Endothelial cell of umbilical vein (primary cell): Measurements from ENCODE around the gene LNPK. TPM values are rescaled to one million over a fixed set of nuclear protein-coding genes. Genes with fewer than 3 reads are reported as not detected.

Source experiments
- BruUV-seq: library from RNA; stranded (reverse); fragments of 400-500 nt; replicated peaks from 2 replicates; lab custom pipeline; 2021; lab: Mats Ljungman, UMichigan
- CTCF ChIA-PET: fragments of 300-600, 350-600 bp; sonication (Branson Sonifier 250); formaldehyde crosslinking; loops from one replicate; lab custom pipeline; 2021; ENCODE audit warnings: antibody characterized with exemption, inconsistent platforms; lab: Charles Lee
- POLR2A ChIA-PET: fragments of 300-600, 350-600 bp; sonication (Branson Sonifier 250); formaldehyde crosslinking; loops from one replicate; lab custom pipeline; 2021; ENCODE audit warnings: antibody characterized with exemption, inconsistent platforms; lab: Charles Lee
- DNase-seq: peaks from one replicate; pipeline ENCODE4 v3.0.0-alpha.2; 2011; ENCODE audit warnings: low read depth, low spot score
- FAIRE-seq: peaks from 2 replicates; lab custom pipeline; 2011; peaks lifted over from hg19 to GRCh38; lab: Jason Lieb, UNC
- H2AFZ ChIP-seq: 2 replicates; pipeline ENCODE4 v1.6.0; 2012; ENCODE audit warnings: low read depth, low read length, control low read depth, inconsistent platforms
- H3K27ac ChIP-seq: 2 replicates; pipeline ENCODE4 v1.5.1; 2011; ENCODE audit warnings: low read depth, mild to moderate bottlenecking, control low read depth, low read length, moderate library complexity; ENCODE audit not compliant: insufficient read depth
- H3K27me3 ChIP-seq, 2 experiments: 2 replicates each; pipeline versions ENCODE4 v1.6.0 to v1.6.1; 2011; ENCODE audit warnings: low read length in 2 of 2, mixed read lengths in 1 of 2; ENCODE audit not compliant: control insufficient read depth in 2 of 2, insufficient read depth in 2 of 2
- H3K36me3 ChIP-seq, 2 experiments: 2 replicates in 1 of 2; 3 replicates in 1 of 2; pipeline ENCODE4 v1.5.1; 2011; ENCODE audit warnings: low read length in 2 of 2, mild to moderate bottlenecking in 1 of 2, moderate library complexity in 1 of 2; ENCODE audit not compliant: control insufficient read depth in 2 of 2, insufficient read depth in 2 of 2; ENCODE audit errors: extremely low read depth in 1 of 2
- H3K4me1 ChIP-seq: 3 replicates; pipeline ENCODE4 v1.5.1; 2011; ENCODE audit warnings: mild to moderate bottlenecking, low read length; ENCODE audit not compliant: control insufficient read depth, insufficient read depth; ENCODE audit errors: extremely low read depth
- H3K4me2 ChIP-seq: 2 replicates; pipeline ENCODE4 v1.6.1; 2011; ENCODE audit warnings: low read length, control low read depth, mixed read lengths; ENCODE audit not compliant: insufficient read depth
- H3K4me3 ChIP-seq, 3 experiments: fragments of 200-600 bp in 1 of 3; sonication (generic), shearing (Covaris generic) in 1 of 3; replicated peaks in 1 of 3; 2 replicates each; pipeline ENCODE4 v1.5.1; 2011 to 2016; ENCODE audit warnings: control low read depth in 3 of 3, low read length in 3 of 3, mild to moderate bottlenecking in 2 of 3, inconsistent platforms in 1 of 3, low read depth in 1 of 3, moderate library complexity in 1 of 3; ENCODE audit not compliant: insufficient read depth in 1 of 3
- H3K79me2 ChIP-seq: 2 replicates; pipeline ENCODE4 v1.6.0; 2012; ENCODE audit warnings: low read length, inconsistent platforms; ENCODE audit not compliant: control insufficient read depth, insufficient read depth
- H3K9ac ChIP-seq: replicated peaks from 2 replicates; pipeline ENCODE3; 2011; ENCODE audit warnings: low read length, control low read depth; ENCODE audit not compliant: insufficient read depth; ENCODE audit errors: extremely low read depth
- H3K9me1 ChIP-seq: replicated peaks from 3 replicates; pipeline ENCODE4 v1.6.0; 2011; ENCODE audit warnings: mild to moderate bottlenecking, low read length; ENCODE audit not compliant: control insufficient read depth, insufficient read depth; ENCODE audit errors: extremely low read depth
- H3K9me3 ChIP-seq: replicated peaks from 2 replicates; pipeline ENCODE4 v1.5.1; 2012; ENCODE audit warnings: low read length, inconsistent platforms; ENCODE audit not compliant: control insufficient read depth, insufficient read depth
- H4K20me1 ChIP-seq: replicated peaks from 2 replicates; pipeline ENCODE3; 2011; ENCODE audit warnings: mild to moderate bottlenecking, low read length; ENCODE audit not compliant: control insufficient read depth, insufficient read depth; ENCODE audit errors: extremely low read depth
- EZH2 ChIP-seq: IDR thresholded peaks from 2 replicates; pipeline ENCODE4 v1.6.1; 2012; ENCODE audit warnings: borderline replicate concordance, low read depth, mild to moderate bottlenecking, moderate library complexity, low read length, inconsistent platforms; ENCODE audit not compliant: severe bottlenecking
- FOS ChIP-seq: IDR thresholded peaks from 2 replicates; pipeline ENCODE4 v1.6.1; 2011; ENCODE audit warnings: mild to moderate bottlenecking, low read length, moderate library complexity, borderline replicate concordance; ENCODE audit not compliant: insufficient read depth
- GATA2 ChIP-seq: IDR thresholded peaks from 2 replicates; pipeline ENCODE4 v1.7.0; 2011; ENCODE audit warnings: low read depth, mild to moderate bottlenecking, moderate library complexity, mixed read lengths, low read length; ENCODE audit not compliant: insufficient read length, insufficient read depth
- JUN ChIP-seq: IDR thresholded peaks from 2 replicates; pipeline ENCODE4 v1.6.1; 2011; ENCODE audit warnings: borderline replicate concordance, low read depth; ENCODE audit not compliant: insufficient read length, insufficient read depth
- MYC ChIP-seq: IDR thresholded peaks from one replicate; pipeline ENCODE4 v1.6.1; 2011; ENCODE audit warnings: mild to moderate bottlenecking, low read depth, low read length
- POLR2A ChIP-seq: IDR thresholded peaks from 2 replicates; pipeline ENCODE4 v1.6.1; 2012; ENCODE audit warnings: low read depth, mild to moderate bottlenecking, control low read depth, low read length
- POLR2AphosphoS5 ChIP-seq: IDR thresholded peaks from 2 replicates; pipeline ENCODE4 v1.6.1; 2012; ENCODE audit warnings: low read depth, mild to moderate bottlenecking, control low read depth, low read length, moderate library complexity; ENCODE audit not compliant: insufficient read depth
- dilution Hi-C: fragments of 300-500 bp; cut with MboI; formaldehyde crosslinking; loops from one replicate; pipeline ENCODE4 v1.15.0; 2019; ENCODE audit warnings: low sequenced_read_pairs; ENCODE audit not compliant: extremely low pct_ligation_motif_present
- intact Hi-C: fragments of 100-400 bp; cut with micrococcal nuclease; formaldehyde crosslinking; loops from one replicate; pipeline ENCODE4 v1.10.0; 2022
- polyA plus RNA-seq, 4 experiments: library from polyadenylated mRNA; depleted of rRNA in 3 of 4; stranded (reverse) in 3 of 4; unstranded in 1 of 4; fragments of >200 nt; gene quantifications; 2 replicates each; pipeline versions ENCODE4 v1.2.1 to v1.2.3, GENCODE V29; 2011 to 2012; ENCODE audit warnings: missing spikeins in 1 of 4
- total RNA-seq: library from RNA; stranded (reverse); gene quantifications from 2 replicates; pipeline ENCODE4 v1.2.3, GENCODE V29; 2021
- TF ChIP-seq, protein P1 (sequence below), 2 donors: IDR thresholded peaks; 1 replicate in 1 of 2; 2 replicates in 1 of 2; pipeline ENCODE4 v1.5.1; 2011; ENCODE audit warnings: low read length in 2 of 2, mild to moderate bottlenecking in 2 of 2, moderate library complexity in 2 of 2, control low read depth in 1 of 2, inconsistent platforms in 1 of 2, low read depth in 1 of 2; ENCODE audit not compliant: insufficient read depth in 1 of 2; ENCODE audit errors: extremely low read depth in 1 of 2
- TF ChIP-seq, protein P2 (sequence below): IDR thresholded peaks from 2 replicates; pipeline ENCODE4 v1.6.1; 2011; ENCODE audit not compliant: insufficient read depth, insufficient read length

Gene LNPK
- total and polyA plus RNA-seq, 2 donors (not counting 3 experiments of a cell fraction or from before 2014, with no cell fraction given), result 2.4 to 11.2 TPM

DNA sequence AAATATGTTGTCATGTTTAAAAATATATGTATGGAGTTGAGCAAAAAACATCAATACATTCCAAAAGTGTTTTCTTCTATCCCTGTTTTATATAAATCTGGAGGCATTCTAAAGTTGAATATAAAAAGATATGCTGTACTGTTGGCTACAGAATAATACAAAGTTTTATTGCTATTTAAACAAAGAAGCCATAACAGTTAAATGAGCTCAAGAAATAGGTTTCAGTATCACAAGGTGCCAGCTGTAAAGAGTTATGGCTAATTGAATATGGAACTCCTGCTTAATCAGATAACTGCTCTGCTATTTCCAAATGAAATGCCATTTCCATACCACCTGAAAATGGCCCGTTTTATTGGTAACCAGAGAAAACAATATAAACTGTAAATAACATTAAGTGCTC lies 55.0 kb downstream of the LNPK start:
- Histone ChIP-seq H3K36me3 (no peaks in the 10 kb centered on the region), H3K9me1 (no peaks in the 10 kb centered on the region), H4K20me1 (no peaks in the 10 kb centered on the region), H3K79me2 (no peaks in the 10 kb centered on the region), H3K4me1 (no peaks in the 10 kb centered on the region), H3K27ac (no peak overlapping the region), H3K4me3 (no peak overlapping the region), H2AFZ (no peak overlapping the region), H3K9me3 (no peaks in the 10 kb centered on the region), H3K27me3 (no peaks in the 10 kb centered on the region), H3K4me2 (no peak overlapping the region), H3K9ac (no peak overlapping the region)
- dilution Hi-C loops, result no loop called here
- DNase-seq (no peak), FAIRE-seq (no peak)
- CTCF ChIA-PET, result no interaction called here
- POLR2A ChIA-PET, result no interaction called here
- BruUV-seq, result no TSS peak
- TF ChIP-seq, protein P1, sequence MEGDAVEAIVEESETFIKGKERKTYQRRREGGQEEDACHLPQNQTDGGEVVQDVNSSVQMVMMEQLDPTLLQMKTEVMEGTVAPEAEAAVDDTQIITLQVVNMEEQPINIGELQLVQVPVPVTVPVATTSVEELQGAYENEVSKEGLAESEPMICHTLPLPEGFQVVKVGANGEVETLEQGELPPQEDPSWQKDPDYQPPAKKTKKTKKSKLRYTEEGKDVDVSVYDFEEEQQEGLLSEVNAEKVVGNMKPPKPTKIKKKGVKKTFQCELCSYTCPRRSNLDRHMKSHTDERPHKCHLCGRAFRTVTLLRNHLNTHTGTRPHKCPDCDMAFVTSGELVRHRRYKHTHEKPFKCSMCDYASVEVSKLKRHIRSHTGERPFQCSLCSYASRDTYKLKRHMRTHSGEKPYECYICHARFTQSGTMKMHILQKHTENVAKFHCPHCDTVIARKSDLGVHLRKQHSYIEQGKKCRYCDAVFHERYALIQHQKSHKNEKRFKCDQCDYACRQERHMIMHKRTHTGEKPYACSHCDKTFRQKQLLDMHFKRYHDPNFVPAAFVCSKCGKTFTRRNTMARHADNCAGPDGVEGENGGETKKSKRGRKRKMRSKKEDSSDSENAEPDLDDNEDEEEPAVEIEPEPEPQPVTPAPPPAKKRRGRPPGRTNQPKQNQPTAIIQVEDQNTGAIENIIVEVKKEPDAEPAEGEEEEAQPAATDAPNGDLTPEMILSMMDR (IDR thresholded peaks at IDR 0.05; ENCODE audit: extremely low read depth in 1 of 2, insufficient read depth in 1 of 2, low read depth in 1 of 2, low read length in 2 of 2), result no peak
- TF ChIP-seq FOS (no peak), POLR2AphosphoS5 (no peak), GATA2 (no peak), JUN (no peak), MYC (no peak), POLR2A (no peak), EZH2 (no peak)
- TF ChIP-seq, protein P2, sequence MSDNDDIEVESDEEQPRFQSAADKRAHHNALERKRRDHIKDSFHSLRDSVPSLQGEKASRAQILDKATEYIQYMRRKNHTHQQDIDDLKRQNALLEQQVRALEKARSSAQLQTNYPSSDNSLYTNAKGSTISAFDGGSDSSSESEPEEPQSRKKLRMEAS, result no peak
- intact Hi-C loops, result no loop called here
